ENCODE results near the gene FRRS1L. TPM values are rescaled to one million over a fixed set of nuclear protein-coding genes. Genes with fewer than 3 reads are reported as not detected.

The FRRS1L gene
- total and polyA plus RNA-seq, 10 donors: under 0.01 to 0.03 TPM; not detected in 8

- intact Hi-C loops (cut with DNase I; ENCODE audit: low total_unique reads): no loop called here
- TF ChIP-seq CTCF (IDR thresholded peaks at IDR 0.05 in 8 of 11, conservative IDR thresholded peaks at IDR 0.05 in 3 of 11) (no peak), POLR2AphosphoS5 (IDR thresholded peaks at IDR 0.05) (no peak), POLR2A (IDR thresholded peaks at IDR 0.05) (no peak)
- WGBS, 5 donors: 92 to 100% (median 97%) methylated on average over 2 of the region's 2 CpGs
- no peak overlapping the region for H3K27ac ChIP-seq
- no peaks in the 10 kb centered on the region for H3K27me3 ChIP-seq (replicated peaks in 1 of 7)
- H3K9me3 ChIP-seq: no peaks in the 10 kb centered on the region
- DNase-seq: no peak
- no peaks in the 10 kb centered on the region for H3K36me3 ChIP-seq
- H3K4me3 ChIP-seq: no peak overlapping the region
- no peaks in the 10 kb centered on the region for H3K4me1 ChIP-seq
Measured at GRCh38 chr9:109138421-109138820, 28.6 kb downstream of the FRRS1L start.

- Histone ChIP-seq H3K4me1 (peaks cover 0 to 11% (median 6%) of the 10 kb centered on the region in 6 donors), H3K9me3 (no peaks in the 10 kb centered on the region), H3K27me3 (replicated peaks in 1 of 7) (no peaks in the 10 kb centered on the region), H3K27ac (no peak overlapping the region), H3K36me3 (no peaks in the 10 kb centered on the region), H3K4me3 (no peak overlapping the region)
- WGBS, 5 donors: 82 to 94% (median 94%) methylated on average over 1 of the region's 1 CpG
- intact Hi-C loops (cut with DNase I; ENCODE audit: low total_unique reads): no loop called here
- no peak for TF ChIP-seq CTCF (IDR thresholded peaks at IDR 0.05 in 8 of 11, conservative IDR thresholded peaks at IDR 0.05 in 3 of 11)
- TF ChIP-seq POLR2A (IDR thresholded peaks at IDR 0.05): no peak
- TF ChIP-seq POLR2AphosphoS5 (IDR thresholded peaks at IDR 0.05): no peak
- no peak for DNase-seq
Measured at GRCh38 chr9:109134167-109134578, 32.9 kb downstream of the FRRS1L start.

GRCh38 chr9:109133533-109133932 lies 33.5 kb downstream of the FRRS1L start:
- 89 to 95% (median 95%) methylated on average over 2 of the region's 2 CpGs for WGBS, 5 donors
- H3K27ac ChIP-seq: no peak overlapping the region
- H3K9me3 ChIP-seq: no peaks in the 10 kb centered on the region
- TF ChIP-seq CTCF (IDR thresholded peaks at IDR 0.05 in 8 of 11, conservative IDR thresholded peaks at IDR 0.05 in 3 of 11) (no peak), POLR2AphosphoS5 (IDR thresholded peaks at IDR 0.05) (no peak), POLR2A (IDR thresholded peaks at IDR 0.05) (no peak)
- no peaks in the 10 kb centered on the region for H3K27me3 ChIP-seq (replicated peaks in 1 of 7)
- no peaks in the 10 kb centered on the region for H3K36me3 ChIP-seq
- H3K4me1 ChIP-seq: peaks cover 0 to 11% (median 6%) of the 10 kb centered on the region in 6 donors
- intact Hi-C loops (cut with DNase I; ENCODE audit: low total_unique reads): no loop called here
- no peak overlapping the region for H3K4me3 ChIP-seq
- DNase-seq: no peak

GRCh38 chr9:109132567-109133021 lies 34.5 kb downstream of the FRRS1L start:
- TF ChIP-seq POLR2AphosphoS5 (IDR thresholded peaks at IDR 0.05) (no peak), CTCF (IDR thresholded peaks at IDR 0.05 in 8 of 11, conservative IDR thresholded peaks at IDR 0.05 in 3 of 11) (no peak), POLR2A (IDR thresholded peaks at IDR 0.05) (no peak)
- H3K4me1 ChIP-seq: peaks cover 0 to 11% (median 6%) of the 10 kb centered on the region in 6 donors

More at GRCh38 chr9:109132567-109133021, 34.5 kb downstream of the FRRS1L start:
- H3K4me3 ChIP-seq: no peak overlapping the region
- intact Hi-C loops (cut with DNase I; ENCODE audit: low total_unique reads): no loop called here
- WGBS, 5 donors: 19 to 33% (median 28%) methylated on average over 2 of the region's 2 CpGs
- H3K36me3 ChIP-seq: no peaks in the 10 kb centered on the region
- DNase-seq: no peak
- H3K9me3 ChIP-seq: no peaks in the 10 kb centered on the region
- H3K27me3 ChIP-seq (replicated peaks in 1 of 7): no peaks in the 10 kb centered on the region
- H3K27ac ChIP-seq: no peak overlapping the region

Data from spleen (tissue), 11 donors.